GM23338 (cell line): ENCODE data around the gene GUCA1C. TPM values are rescaled to one million over a fixed set of nuclear protein-coding genes. Genes with fewer than 3 reads are reported as not detected.

Experiments
- ATAC-seq: fragments of 200-7000 bp; cut with Tn5 transposase; 3 replicates; pipeline ENCODE4 v1.9.1; 2020
- DNase-seq: peaks from one replicate; pipeline ENCODE4 v3.0.0-alpha.2; 2015; ENCODE audit warnings: low spot score
- H2AFZ ChIP-seq: fragments of 200-600 bp; sonication (generic); 2 replicates; pipeline ENCODE4 v1.8.0; 2016; ENCODE audit warnings: antibody characterized with exemption, mild to moderate bottlenecking, moderate library complexity
- H3F3A ChIP-seq: fragments of 200-600 bp; sonication (generic); replicated peaks from 2 replicates; pipeline ENCODE4 v1.8.0; 2017; ENCODE audit warnings: antibody characterized with exemption, mixed run types, low read depth
- H3K27ac ChIP-seq: fragments of 200-600 bp; sonication (generic); 2 replicates; pipeline ENCODE4 v1.6.1; 2016; ENCODE audit warnings: low read depth
- H3K27me3 ChIP-seq: fragments of 200-600 bp; sonication (generic); 2 replicates; pipeline ENCODE4 v1.8.0; 2016; ENCODE audit warnings: mild to moderate bottlenecking, mixed run types, moderate library complexity; ENCODE audit not compliant: insufficient read depth
- H3K36me3 ChIP-seq: fragments of 200-600 bp; sonication (generic); 2 replicates; pipeline ENCODE4 v1.8.0; 2016; ENCODE audit warnings: mild to moderate bottlenecking; ENCODE audit not compliant: insufficient read depth
- H3K4me1 ChIP-seq: fragments of 200-600 bp; sonication (generic); 2 replicates; pipeline ENCODE4 v1.8.0; 2016; ENCODE audit warnings: mild to moderate bottlenecking, moderate library complexity; ENCODE audit not compliant: insufficient read depth
- H3K4me2 ChIP-seq: fragments of 200-600 bp; sonication (generic); 2 replicates; pipeline ENCODE4 v1.7.1; 2017; ENCODE audit warnings: mixed run types
- H3K4me3 ChIP-seq: fragments of 200-600 bp; sonication (generic); 2 replicates; pipeline ENCODE4 v1.6.1; 2016; ENCODE audit warnings: mixed run types
- H3K79me2 ChIP-seq: fragments of 200-600 bp; sonication (generic); replicated peaks from 2 replicates; pipeline ENCODE4 v1.8.0; 2017; ENCODE audit warnings: mild to moderate bottlenecking; ENCODE audit not compliant: insufficient read depth
- H3K9me2 ChIP-seq: fragments of 200-600 bp; sonication (generic); 2 replicates; pipeline ENCODE4 v1.8.0; 2017; ENCODE audit not compliant: insufficient read depth
- H4K20me1 ChIP-seq: fragments of 200-600 bp; sonication (generic); replicated peaks from 2 replicates; pipeline ENCODE4 v1.8.0; 2017; ENCODE audit warnings: mild to moderate bottlenecking; ENCODE audit not compliant: insufficient read depth
- H3K27ac Mint-ChIP-seq: 2 replicates; pipeline ENCODE4 v1.8.0; 2020; ENCODE audit warnings: inconsistent platforms, mild to moderate bottlenecking, moderate library complexity, mixed read lengths
- H3K27me3 Mint-ChIP-seq: 3 replicates; pipeline ENCODE4 v1.8.0; 2022; ENCODE audit warnings: low read depth, mild to moderate bottlenecking, moderate library complexity, mixed read lengths, inconsistent platforms; ENCODE audit not compliant: insufficient read depth, poor library complexity
- H3K36me3 Mint-ChIP-seq: 3 replicates; pipeline ENCODE4 v1.8.0; 2021; ENCODE audit warnings: low read depth, mild to moderate bottlenecking, inconsistent platforms, moderate library complexity, mixed read lengths
- H3K4me1 Mint-ChIP-seq: 3 replicates; pipeline ENCODE4 v1.8.0; 2020; ENCODE audit warnings: mild to moderate bottlenecking, inconsistent platforms, mixed read lengths
- H3K4me3 Mint-ChIP-seq: 3 replicates; pipeline ENCODE4 v1.8.0; 2021; ENCODE audit warnings: moderate library complexity, mild to moderate bottlenecking, inconsistent platforms, mixed read lengths
- H3K9me3 Mint-ChIP-seq: 3 replicates; pipeline ENCODE4 v1.8.0; 2020; ENCODE audit warnings: moderate library complexity, mild to moderate bottlenecking, inconsistent platforms, mixed read lengths
- CTCF ChIP-seq, 2 experiments: fragments of 200-600 bp in 1 of 2; sonication (generic) in 1 of 2; conservative IDR thresholded peaks; 2 replicates each; pipeline versions ENCODE4 v1.5.1 to v1.6.1; 2016 to 2017; ENCODE audit warnings: antibody characterized with exemption in 2 of 2, low read depth in 2 of 2, mild to moderate bottlenecking in 2 of 2, moderate library complexity in 1 of 2
- ETS1 ChIP-seq: IDR thresholded peaks from 2 replicates; pipeline ENCODE4 v1.6.1; 2016; ENCODE audit warnings: antibody characterized with exemption
- EZH2 ChIP-seq: fragments of 200-600 bp; sonication (generic); IDR thresholded peaks from one replicate; pipeline ENCODE4 v1.8.0; 2017; ENCODE audit warnings: antibody characterized with exemption, mild to moderate bottlenecking, low read depth; ENCODE audit not compliant: unreplicated experiment
- EZH2phosphoT487 ChIP-seq: fragments of 200-600 bp; sonication (generic); IDR thresholded peaks from one replicate; pipeline ENCODE4 v1.8.1; 2018; ENCODE audit warnings: antibody characterized with exemption; ENCODE audit not compliant: unreplicated experiment
- JUNB ChIP-seq: IDR thresholded peaks from one replicate; pipeline ENCODE4 v1.6.1; 2016; ENCODE audit warnings: antibody characterized with exemption; ENCODE audit not compliant: unreplicated experiment
- NANOG ChIP-seq: IDR thresholded peaks from 2 replicates; pipeline ENCODE4 v1.6.1; 2016; ENCODE audit warnings: antibody characterized with exemption, borderline replicate concordance
- POLR2AphosphoS5 ChIP-seq: IDR thresholded peaks from 2 replicates; pipeline ENCODE4 v1.6.1; 2016; ENCODE audit warnings: antibody characterized with exemption, low read depth
- REST ChIP-seq: IDR thresholded peaks from one replicate; pipeline ENCODE4 v1.6.1; 2018; ENCODE audit warnings: antibody characterized with exemption; ENCODE audit not compliant: unreplicated experiment
- ZNF114 ChIP-seq: fragments of 250-450 bp; sonication (Bioruptor Pico); IDR thresholded peaks from 2 replicates; pipeline ENCODE4 v1.5.0; 2020; ENCODE audit warnings: mild to moderate bottlenecking, moderate library complexity
- ZNF331 ChIP-seq: fragments of 250-450 bp; sonication (Bioruptor Pico); IDR thresholded peaks from 2 replicates; pipeline ENCODE4 v1.5.0; 2020; ENCODE audit warnings: low read depth, mild to moderate bottlenecking, moderate library complexity
- ZNF462 ChIP-seq: fragments of 250-450 bp; sonication (Bioruptor Pico); IDR thresholded peaks from 2 replicates; pipeline ENCODE4 v1.5.0; 2020; ENCODE audit warnings: mild to moderate bottlenecking, moderate library complexity
- polyA plus RNA-seq: library from polyadenylated mRNA; unstranded; fragments of >200 nt; fragmentation: Nextera tagmentation; extraction: Ambion mirVana; gene quantifications from 2 replicates; pipeline ENCODE4 v1.2.1, GENCODE V29; 2016
- total RNA-seq: library from RNA; depleted of rRNA; stranded (reverse); fragments of >200 nt; shearing (Covaris generic); gene quantifications from 2 replicates; pipeline ENCODE4 v1.2.3, GENCODE V29; 2014

The GUCA1C gene
- total and polyA plus RNA-seq, 2 experiments from 2014 or later: not detected

GRCh38 chr3:108907194-108907593 is 46.5 kb downstream of the GUCA1C start (continued):
- TF ChIP-seq EZH2phosphoT487 (no peak), JUNB (no peak), ZNF331 (CRISPR knock-in tag) (no peak), REST (no peak)

GRCh38 chr3:108899530-108899929 is 54.1 kb downstream of the GUCA1C start:
- Histone ChIP-seq H3K9me2 (0 out of 2 replicates have a peak, but pooled peaks cover 3% of the 10 kb centered on the region), H3K27me3 (no peaks in the 10 kb centered on the region), H3K27ac (no peak overlapping the region), H3K36me3 (no peaks in the 10 kb centered on the region), H3K4me2 (no peak overlapping the region), H3F3A (no peaks in the 10 kb centered on the region), H3K4me1 (no peaks in the 10 kb centered on the region), H3K79me2 (no peaks in the 10 kb centered on the region), H3K4me3 (no peak overlapping the region), H2AFZ (no peak overlapping the region), H4K20me1 (no peaks in the 10 kb centered on the region)
- no peak overlapping the region for H3K27ac Mint-ChIP-seq
- DNase-seq (no peak), ATAC-seq (no peak)
- peaks cover 2% of the 10 kb centered on the region; the same call in 1 of the 3 replicates for H3K9me3 Mint-ChIP-seq
- no peaks in the 10 kb centered on the region for H3K4me1 Mint-ChIP-seq
- H3K4me3 Mint-ChIP-seq: no peak overlapping the region
- no peaks in the 10 kb centered on the region for H3K36me3 Mint-ChIP-seq
- H3K27me3 Mint-ChIP-seq: peaks cover 4% of the 10 kb centered on the region
- TF ChIP-seq NANOG (no peak), ZNF331 (CRISPR knock-in tag) (no peak), ZNF114 (no peak), EZH2 (no peak), ZNF462 (CRISPR knock-in tag) (no peak), POLR2AphosphoS5 (no peak), ETS1 (no peak), EZH2phosphoT487 (no peak), CTCF (conservative IDR thresholded peaks at IDR 0.05; ENCODE audit: low read depth in 2 of 2) (no peak)
